8988T (cell line): ENCODE data around the gene AIDA.
A peak's percentile ranks its signal among the peaks of the same experiment; 100 is the strongest.
"Not testable (repeated sequence)": the region's sequence is repeated elsewhere in the genome, so short reads cannot be mapped to it uniquely, and the experiment has no call there.

Experiments
- DNase-seq: peaks from one replicate; pipeline ENCODE4 v3.0.0; 2011

AIDA gene, protein sequence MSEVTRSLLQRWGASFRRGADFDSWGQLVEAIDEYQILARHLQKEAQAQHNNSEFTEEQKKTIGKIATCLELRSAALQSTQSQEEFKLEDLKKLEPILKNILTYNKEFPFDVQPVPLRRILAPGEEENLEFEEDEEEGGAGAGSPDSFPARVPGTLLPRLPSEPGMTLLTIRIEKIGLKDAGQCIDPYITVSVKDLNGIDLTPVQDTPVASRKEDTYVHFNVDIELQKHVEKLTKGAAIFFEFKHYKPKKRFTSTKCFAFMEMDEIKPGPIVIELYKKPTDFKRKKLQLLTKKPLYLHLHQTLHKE

DNA sequence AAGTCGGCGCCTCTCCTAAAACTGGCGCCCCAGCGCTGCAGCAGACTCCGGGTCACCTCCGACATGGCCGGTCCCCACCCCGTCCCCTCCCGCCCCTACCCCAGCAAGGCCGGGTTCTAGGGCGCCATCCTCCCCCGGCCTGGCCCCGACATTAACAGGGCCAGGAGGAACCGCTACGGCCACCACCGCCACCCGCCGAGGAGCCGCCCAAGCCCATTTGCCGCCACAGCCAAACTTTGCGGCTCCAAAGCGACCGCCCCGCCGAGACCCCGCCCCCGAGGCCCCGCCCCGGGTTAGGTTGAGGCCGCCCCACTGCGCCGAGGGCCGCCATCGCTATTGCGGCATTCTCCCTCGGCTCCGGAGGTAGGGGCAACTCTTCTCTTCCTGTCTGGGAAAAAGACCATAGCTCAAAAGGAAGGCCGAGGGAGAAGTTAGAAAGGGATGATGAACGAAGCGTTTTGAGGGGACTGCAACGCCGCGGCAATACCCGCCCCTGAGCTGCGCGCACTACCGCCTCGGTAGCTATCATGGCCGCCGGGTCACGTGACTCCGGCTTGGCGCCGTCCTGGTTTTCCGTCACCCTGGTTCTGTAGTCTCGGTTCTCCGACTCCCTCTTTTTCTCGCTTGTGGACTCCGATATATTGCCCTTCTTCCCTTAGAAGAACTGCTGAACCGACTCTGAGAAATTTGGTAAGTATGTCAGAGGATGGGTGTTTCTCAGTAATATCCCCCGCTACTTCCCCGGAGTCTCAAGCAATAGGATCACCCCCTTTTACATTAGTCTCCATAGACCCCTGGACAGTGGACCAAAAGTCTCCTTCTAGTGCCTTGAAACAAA lies at the start of gene AIDA, which contains the start of gene BROX:
Gene AIDA, minus strand, starts transcription at position 239 of the 838 bp plus-strand sequence. Its CDS starts 174 bp downstream, at position 65.
Gene BROX, plus strand, starts transcription at position 312 of the 838 bp plus-strand sequence. CDS start 3,136 bp downstream, outside the sequence.
- peak; percentile 70 for DNase-seq

DNA sequence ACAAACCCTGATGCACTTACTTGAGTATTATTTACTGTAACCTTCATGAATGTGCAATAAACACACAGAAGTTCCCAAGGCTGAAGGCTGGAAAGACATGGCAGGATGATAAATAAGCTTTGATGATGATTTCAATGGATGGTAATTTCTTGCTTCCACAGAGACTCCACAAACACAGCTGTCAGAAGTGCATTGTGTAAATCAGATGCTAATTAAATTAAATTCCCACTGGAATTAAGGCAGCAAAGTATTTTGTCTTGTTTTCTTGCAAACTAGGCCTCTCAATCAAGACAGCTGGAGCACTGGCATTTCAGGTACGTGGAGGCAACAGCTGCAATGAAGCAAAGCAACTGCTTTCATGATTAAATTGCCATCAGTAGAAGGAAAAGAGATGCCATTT lies 48.8 kb upstream of the AIDA start:
- no peak for DNase-seq

DNA sequence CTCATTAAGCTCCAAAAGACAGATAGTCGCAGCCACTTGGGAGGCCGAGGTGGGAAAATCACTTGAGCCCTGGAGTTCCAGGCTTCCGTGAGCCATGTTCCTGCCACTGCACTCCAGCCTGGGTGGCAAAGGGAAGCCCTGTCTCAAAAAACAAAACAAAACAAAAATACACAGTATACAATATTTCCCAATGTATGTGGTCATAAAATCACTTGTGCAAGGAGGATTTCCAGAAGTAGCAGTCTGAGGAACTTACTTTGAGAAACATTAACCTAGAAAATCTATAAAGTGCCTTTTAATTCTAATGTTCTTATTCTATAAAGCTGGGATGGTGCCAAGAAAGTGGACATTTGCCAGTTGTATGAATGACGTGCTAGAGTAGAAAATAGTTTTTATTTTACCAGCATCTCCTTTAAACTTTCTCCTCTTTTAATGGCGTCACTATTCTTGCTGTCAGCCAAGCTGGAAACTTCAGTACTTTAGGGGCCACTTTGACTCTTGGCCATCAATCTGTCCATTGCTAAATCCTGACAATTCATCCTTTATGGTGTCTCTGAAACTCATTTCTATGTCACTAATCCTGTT lies 47.3 kb upstream of the AIDA start:
- DNase-seq: no peak

DNA sequence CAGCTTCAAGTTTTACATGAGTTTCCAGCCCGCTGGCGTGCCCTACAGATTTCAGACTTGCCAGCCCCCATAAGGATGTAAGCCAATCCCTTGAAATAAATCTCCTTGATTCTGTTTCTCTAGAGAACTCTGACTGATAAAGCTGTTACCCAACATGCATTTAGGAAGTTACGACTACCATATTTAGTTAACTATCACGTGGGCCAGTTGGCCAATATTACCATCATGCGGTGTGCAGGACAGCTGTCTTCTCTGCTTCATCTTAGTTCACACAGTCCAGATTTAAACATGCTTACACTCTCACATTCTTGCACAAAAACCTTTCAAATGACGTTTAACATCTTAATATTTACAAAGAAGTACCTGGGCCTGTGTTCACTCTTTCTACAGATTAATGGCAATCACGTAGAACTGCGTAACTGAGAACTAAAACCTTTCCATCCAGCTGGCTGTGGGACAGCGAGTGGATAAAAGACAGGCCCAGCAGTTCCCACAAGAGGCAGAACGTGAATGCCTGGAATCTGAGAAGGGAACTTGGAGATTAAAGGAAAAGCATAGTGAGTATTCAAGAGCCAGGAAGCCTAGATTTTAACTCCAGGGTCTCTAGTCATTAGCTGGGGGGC lies 45.5 kb upstream of the AIDA start:
- no peak for DNase-seq

DNA sequence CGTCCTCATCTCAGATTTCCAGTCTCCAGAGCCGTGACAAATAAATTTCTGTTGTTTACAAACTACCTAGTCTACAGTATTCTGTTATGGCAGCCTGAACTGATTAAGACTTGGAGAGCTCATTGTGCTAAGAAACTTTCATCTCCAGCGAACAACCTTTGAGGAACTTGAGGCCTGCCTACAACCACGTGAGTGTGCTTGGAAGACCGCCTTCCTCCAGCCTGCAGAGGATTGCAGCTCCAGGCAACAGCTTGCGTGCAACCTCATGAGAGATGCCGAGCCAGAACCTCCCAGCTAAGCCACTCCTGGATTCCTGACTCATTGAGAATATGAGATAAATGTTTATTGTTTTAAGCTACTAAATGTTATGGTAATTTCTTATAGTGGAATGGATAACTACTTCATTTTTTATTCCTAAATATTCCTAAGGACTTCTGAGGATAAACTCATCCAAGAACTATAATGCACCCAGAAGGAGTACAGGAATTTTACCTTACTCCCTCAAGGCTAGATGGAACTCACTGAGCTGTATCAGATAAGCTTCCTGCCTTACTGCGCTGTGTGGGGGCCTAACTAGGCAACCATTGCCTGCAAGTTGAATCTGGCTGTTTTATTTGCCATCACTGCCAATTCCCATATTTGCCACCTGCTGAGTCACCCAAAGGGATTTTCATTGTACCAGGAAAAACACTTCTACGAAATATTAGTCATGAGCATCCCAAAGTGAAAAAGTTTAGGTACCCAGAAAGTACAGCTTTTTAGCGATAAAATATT lies 42.3 kb upstream of the AIDA start:
- DNase-seq: no peak

DNA sequence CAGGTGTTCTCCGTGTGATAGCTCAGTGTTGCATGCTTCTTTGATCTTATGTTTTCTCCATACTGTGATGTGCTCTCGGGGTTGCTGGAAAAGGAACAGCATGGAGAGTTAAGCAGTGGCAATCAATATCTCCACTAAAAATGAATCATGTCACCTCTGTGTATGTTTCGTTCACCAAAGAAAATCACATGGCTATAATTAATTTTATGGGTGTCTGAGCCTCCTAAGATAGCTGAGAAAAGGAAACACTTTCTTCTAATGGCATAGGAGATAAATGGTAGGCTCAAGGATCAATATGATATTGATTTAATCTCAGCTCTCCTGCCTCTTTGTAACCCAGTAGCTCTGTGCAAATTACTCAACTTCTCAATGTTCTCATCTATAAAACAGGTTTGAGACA lies 39.0 kb upstream of the AIDA start:
- DNase-seq: no peak

DNA sequence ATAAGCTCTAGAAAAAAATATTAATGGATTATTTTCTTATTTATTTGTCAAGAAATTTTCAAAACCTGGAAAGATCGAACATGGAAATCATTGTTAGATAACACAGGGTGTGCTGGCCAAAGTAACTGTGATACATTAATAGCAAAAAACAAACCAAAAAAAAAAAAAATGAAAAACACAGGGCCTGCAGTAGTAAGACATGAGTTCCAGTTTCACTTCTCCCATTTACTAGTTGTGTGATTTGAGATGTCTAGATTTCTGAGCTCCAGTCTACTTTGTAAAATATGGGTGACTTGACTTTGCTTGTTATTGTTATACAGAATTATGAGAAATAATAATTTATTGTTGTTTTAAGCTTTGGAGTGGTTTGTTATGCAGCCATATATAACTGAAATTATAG lies 38.4 kb upstream of the AIDA start:
- no peak for DNase-seq

DNA sequence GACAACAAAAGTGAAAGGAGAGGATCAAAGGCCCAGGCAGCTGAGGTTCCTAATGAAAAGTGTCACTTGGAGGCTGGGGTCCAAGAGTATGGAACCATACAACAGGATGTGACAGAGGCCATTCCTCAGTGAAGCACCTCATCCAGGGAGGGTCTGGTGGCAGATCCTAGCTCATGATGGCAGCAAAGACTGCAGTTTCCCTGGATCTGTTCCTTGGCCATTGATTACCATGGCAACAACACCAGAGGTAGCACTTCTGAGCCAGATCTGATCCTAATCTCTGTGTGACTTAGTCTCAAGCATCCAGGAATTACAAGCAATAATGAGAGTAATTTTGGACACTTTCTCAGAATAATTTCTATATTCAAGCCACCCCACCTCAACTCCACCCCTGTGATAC lies 37.6 kb upstream of the AIDA start:
- no peak for DNase-seq

DNA sequence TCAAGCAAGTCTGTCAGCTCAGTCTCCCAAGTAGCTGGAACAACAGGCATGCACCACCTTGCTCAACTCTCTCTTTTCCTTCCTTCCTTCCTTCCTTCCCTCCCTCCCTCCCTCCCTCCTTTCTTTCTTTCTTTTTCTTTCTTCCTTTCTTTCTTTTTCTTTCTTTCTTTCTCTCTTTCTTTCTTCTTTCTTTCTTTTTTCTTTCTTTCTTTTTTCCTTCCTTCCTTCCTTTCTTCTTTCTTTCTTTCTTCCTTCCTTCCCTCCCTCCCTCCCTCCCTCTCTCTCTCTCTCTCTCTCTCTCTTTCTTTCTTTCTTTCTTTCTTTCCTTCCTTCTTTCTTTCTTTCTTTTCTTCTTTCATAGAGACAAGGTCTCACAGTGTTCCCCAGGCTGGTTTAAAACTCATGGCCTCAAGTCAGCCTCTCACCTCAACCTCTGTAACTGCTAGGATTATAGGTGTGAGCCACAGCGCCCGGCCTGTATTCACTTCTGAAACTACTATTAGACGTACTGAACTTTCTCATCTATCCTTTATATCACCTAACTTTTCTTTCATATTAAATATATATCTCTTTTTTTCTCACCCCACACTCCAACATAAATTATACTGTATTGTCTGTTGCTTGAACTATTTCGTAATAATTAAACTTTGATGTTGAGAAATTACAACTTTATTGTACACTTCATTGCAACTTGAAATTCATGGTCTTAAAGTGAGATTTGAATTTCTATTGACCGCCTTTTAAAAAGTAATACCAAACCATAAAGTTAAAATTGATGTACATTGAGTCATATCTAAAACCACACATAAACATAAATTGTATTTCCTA lies 29.6 kb upstream of the AIDA start:
- not testable (repeated sequence) for DNase-seq

DNA sequence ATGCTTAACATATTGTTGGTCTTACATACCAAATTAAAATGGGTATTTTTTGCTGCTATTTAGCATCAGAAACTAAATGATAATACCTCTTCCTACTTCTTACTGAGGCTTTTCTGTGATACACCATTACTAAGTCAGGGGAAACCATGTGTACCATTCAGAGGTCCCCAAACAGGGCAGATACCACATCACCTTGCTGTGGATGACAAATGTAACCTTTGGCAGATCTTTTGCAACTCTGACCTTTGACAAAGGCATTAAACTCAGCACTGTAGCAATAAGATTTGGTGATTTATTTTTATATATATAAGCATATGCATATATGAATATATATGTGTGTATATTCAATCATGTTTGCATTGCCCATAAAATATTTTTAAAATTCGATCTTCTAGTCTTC lies 27.6 kb upstream of the AIDA start:
- no peak for DNase-seq

DNA sequence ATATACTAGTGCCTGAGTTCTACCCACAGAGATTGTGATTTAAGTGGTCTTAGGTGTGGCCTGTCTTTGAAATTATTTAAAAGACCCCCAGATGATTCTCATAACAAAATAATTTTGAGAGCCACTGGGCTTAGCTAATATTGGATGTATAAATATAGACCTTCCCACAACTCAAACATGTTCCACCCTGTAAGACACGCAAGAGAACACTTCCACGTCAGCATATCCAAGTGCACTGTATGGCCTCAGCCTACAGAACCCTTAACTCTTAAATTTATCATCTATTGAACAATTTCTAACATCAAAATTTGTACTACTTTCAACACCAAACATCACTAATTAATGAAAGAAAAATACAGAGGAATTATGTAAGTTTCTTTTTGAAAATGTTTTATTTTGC lies 27.2 kb upstream of the AIDA start:
- no peak for DNase-seq

DNA sequence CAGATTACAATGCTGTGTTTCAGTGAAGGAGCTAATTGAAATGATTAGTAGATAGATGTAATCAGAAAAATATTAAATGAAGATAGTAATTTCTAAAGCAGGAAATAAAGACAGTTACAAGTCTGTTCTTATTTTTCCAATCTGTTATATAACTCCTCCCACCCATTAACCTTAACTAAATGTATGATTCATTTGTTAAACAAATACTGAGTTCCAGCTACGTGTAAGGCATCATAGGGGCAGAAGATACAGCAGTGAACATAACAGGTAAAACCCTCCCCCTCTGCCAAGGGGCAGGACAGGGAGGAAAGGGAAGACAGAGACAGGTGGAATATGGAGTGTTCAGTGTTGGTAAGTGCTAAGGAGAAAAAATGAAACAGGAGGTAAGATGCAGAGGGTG lies 24.7 kb upstream of the AIDA start, which contains the start of gene FAM177B:
Gene FAM177B, plus strand, starts transcription at position 231 of the 400 bp plus-strand sequence. CDS start 9,344 bp downstream, outside the sequence.
- no peak for DNase-seq

DNA sequence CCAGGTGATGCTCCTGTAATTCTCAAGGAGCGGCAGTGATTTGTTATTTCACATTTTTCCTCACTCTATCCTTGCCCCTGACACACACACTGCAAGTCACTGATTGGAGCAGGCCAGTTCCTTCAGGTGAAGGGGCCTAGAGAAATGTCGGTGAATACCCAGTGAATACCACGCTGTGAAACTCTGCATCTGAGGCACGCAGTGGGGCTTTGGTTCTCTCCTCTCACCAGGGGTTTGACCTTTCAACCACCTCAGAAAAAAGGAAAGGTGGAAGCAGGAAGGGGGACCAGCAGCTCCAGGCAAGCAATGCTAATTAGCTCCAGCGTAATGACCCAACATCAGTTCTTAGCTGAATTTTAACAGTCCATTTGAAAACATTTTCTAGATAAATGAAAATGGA lies 24.2 kb upstream of the AIDA start:
- DNase-seq: no peak

DNA sequence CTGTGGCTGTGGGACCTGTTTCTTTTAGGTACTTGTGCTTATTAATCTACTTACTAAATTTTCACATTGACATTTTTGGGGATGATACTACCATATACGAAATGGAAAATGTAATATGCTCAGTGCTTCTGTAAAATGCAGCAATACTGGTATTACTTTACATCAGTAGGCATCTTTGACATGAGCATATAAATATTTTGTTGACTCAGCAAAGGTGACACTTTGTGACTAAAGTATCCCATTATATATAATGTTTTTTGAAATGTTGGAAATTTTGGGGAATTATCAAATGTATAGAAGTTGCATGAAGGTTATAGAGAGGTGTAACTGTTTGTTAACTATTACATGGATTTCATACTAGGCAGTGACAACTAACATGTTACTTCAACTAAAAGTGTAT lies 22.4 kb upstream of the AIDA start:
- no peak for DNase-seq

DNA sequence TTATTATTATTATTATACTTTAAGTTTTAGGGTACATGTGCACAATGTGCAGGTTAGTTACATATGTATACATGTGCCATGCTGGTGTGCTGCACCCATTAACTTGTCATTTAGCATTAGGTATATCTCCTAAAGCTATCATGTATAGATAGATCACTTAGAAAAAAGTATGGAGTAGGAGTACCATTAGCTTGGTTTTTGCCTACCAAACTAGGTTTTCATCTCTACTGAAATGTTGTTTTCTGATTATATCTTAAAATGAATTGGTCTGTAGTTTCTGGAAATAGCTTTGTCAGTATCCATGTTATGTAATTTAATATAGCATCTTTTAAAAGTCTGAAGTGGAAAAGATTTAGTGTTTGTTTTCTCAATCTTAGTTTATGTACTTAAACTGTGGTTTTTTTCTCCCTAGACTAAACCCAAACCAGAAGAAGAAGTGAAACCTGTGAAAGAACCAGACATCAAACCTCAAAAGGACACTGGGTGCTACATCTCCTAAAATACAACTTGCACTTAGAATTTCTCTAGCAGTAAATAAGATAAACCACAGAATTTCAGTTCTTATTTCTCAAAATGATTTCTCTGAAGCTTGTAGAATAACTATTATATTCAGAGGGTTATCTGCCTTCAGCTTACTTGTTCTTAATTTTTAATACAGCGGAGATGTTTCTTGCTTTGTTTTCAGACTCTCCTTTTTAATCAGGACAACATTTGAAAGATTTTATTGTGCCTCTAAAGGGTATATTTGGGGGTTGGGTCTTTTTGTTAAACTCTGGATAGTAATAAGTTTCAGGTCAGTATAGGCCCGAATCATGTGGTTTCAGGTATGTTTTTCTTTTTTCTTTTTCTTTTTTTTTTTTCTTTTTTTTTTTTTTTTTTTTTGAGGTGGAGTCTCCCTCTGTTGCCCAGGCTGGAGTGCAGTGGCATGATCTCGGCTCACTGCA lies 20.2 kb upstream of the AIDA start:
- DNase-seq: no peak

DNA sequence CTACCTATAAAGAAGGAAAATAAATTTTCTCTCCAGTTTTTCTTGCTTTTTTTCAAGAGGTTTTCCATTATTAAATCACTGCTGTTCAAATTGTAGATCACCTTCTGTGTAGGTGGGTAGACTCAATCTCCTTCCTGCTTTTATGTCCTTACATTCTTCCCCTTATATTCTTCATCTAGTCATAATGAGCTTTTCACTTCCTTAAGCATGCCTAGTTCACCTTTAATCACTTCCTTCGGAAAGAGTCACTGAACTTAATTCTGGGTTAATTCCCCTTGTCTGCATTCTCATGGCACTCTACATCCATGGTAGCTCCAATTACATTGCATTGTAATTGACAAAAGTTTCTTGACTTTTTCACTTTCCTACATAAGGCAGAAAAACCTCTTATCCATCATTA lies 18.6 kb upstream of the AIDA start:
- no peak for DNase-seq

DNA sequence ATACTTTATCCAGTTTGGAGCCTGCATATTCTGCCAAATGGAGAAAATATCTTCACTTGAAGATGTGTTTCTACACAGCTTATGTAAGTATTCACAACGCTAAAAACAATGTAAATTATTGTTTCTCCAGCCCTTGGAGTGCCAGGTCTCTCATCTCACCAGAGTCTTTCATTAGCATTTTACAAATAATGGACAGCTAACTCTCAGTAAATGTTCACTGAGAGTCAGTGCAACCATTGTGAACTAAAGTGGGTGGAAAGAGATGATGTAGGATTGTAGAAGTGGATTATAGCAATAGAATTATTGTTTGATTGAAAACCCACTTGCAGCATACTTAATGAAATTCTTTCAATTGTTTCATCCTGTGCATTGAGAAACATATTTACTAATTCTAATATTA lies 16.5 kb upstream of the AIDA start:
- DNase-seq: no peak

DNA sequence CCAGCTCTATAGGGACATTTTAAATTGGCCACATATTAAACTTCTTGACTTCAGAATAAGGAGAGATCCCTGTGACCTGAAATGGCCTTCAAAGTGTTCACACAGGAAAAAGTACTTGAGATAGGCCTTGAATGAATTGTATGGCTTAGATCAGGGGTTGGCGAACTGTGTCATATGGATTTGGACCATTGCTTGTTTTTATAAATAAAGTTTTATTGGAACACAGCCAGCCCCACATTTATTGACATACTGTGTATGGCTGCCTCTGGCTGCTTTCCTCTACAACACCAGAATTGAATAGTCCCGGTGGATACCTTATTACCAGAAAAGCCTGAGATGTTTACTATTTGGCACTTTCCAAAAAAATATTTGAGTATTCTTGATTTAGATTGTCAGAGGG lies 4.1 kb upstream of the AIDA start:
- DNase-seq: no peak

DNA sequence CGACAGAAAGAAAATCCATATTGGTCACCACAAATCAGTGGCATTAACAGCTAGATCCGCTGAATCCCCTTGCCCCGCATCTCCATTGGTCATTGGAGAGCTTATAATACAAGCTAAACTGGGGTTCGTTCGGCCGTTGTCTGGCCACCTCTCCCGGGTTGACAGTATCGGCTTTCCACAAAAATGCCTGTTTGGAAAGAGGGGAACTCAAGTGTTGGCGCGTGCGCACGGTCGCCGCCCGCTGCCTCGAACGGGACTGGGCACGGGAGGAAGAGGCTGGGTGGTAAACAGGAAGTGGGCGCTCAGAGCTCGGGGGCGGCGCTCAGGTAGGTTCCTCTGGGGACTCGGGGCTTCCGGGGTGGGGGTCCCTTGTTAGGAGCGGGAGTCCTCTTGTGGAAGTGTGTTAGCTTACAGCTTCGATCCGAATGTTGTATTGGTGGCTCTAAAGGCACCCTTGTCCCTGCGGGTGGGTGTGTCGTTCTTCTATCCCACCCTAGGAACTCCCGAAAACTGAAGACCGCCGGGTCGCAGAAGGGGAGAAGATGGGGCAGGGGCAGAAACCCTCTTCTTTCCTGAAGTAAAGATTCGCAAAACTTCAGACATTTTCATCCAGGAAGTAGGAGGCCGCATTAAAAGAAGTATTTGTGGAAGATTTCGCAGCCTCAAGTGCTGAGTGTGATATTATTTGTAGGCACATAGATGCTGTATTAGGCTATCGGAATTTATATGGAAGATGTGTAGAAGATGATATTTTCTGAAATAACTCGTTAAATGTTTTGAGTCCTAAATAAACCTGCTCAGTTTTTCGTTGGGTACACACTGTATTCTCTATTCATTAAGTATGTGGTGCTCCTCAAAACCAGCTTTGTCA lies 1.0 kb upstream of the AIDA start:
- DNase-seq: peak; percentile 69
